ENCODE data around the gene ADGRA3.

ADGRA3 gene

DNA sequence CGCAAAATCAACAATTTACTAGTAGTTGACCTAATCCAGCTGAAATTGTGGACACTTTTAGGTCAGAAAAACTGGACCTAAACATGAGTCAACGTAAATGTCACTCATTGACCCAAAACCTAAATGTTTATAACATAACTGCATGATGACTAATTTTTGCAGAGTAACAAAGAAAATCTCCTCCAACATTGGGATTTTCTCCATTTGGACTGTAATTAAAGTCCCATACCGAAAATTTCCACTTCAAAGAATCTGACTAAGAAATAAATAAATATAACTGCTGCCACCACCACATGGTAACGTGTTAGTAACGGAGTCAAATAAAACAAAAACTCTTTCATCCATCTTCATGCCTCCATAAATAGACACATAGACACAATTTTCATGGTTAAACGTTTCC is 1.9 kb downstream of the ADGRA3 start:
- DNase-seq (ENCODE audit: low spot score) = peak; percentile 81
- FAIRE-seq = peak; percentile 91

DNA sequence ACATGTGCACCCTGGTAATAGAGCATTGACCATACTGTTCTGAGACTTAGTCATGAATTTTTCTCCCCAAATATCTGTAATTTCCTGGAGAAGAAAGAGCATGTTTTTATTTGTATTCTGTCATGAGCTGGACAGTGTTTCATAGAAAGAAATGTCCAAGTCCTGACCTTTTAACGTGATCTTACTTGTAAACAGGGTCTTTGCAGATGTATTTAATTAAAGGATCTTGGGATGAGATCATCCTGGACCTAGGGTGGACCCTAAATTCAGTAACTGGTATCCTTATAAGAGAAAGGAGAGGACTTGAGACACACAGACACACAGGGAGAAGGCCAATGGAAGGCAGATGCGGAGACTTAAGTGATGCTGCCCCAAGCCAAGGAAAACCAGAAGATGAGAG is 3.6 kb downstream of the ADGRA3 start:
- no peak for DNase-seq (ENCODE audit: low spot score)
- FAIRE-seq = no peak

DNA sequence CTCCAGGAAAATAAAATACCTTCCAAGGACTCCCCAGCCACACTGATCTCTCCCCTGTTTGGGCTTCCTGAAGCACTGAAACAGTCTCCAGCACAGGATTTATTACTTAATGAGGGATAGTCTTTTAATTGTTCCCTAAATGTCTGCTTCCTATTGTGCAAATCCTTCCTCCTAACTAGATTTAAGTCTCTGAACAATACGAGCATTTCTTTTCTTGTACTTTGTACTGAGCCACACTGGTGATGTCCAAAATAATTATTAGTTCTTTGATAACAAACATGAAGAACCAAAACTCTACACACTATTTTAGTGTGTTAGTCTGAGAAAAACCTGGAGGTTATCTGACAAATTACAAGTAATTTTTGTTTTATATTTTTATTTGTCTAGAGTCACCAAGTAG is 5.1 kb downstream of the ADGRA3 start:
- no peak for DNase-seq (ENCODE audit: low spot score)
- FAIRE-seq = no peak

DNA sequence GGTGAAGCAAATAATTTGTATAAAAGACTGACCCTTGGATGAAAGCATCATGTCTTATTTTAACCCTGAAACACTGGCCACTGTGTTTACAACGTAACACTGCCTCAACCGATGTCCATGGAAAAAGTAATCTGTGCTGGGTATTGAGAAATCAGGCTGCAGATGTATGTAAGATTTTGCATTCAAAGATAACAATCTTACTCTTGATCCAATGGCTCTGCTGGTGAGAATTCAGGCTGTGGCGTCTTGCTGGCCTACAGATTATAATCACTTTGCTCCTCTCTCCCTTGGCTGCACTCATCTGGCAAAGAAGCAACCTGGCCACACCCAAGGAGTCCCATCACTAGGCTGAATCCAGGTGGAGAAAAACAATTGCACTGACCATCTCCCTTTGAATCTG is 7.5 kb downstream of the ADGRA3 start:
- DNase-seq (ENCODE audit: low spot score) (no peak), FAIRE-seq (no peak)

DNA sequence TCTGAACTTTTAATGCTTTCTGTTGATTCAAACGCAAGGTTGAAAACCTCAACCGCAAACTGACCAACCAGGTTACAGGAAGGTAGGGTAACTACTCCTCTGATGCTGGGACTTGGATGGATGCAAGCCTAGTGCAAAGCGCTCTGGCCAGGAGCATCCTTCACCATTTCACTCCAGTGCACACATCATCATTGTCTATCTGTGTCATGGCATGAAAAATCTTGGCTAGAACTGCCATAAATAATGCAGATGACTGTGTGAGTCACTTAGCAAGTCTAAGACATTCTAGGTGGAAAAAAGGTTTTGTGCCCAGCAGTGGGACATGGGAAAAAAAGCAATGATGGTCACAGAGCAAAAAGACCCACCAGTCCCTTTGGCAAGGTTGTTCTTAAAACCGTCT is 10.9 kb downstream of the ADGRA3 start:
- FAIRE-seq (peak; percentile 59), DNase-seq (ENCODE audit: low spot score) (peak; percentile 48)

DNA sequence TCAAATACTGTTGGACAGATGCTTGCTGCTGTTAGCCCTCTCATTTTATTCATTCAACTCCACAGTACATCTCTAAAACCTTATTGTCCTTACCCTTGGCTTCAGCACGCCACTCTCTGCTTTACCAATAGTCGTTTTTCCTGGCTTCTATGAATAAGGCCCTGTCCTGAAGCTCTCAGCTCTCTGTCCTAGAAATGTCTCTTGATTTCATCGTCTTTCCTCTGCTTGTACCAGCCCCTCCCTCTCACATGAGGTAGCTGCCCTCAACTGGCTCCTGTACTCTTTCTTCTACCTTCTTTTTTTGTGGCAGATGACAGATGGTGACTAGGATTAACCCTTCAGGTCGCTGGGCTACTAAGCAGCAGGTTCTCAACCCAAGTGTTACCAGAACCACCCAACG is 11.4 kb downstream of the ADGRA3 start:
- FAIRE-seq (no peak), DNase-seq (ENCODE audit: low spot score) (no peak)

DNA sequence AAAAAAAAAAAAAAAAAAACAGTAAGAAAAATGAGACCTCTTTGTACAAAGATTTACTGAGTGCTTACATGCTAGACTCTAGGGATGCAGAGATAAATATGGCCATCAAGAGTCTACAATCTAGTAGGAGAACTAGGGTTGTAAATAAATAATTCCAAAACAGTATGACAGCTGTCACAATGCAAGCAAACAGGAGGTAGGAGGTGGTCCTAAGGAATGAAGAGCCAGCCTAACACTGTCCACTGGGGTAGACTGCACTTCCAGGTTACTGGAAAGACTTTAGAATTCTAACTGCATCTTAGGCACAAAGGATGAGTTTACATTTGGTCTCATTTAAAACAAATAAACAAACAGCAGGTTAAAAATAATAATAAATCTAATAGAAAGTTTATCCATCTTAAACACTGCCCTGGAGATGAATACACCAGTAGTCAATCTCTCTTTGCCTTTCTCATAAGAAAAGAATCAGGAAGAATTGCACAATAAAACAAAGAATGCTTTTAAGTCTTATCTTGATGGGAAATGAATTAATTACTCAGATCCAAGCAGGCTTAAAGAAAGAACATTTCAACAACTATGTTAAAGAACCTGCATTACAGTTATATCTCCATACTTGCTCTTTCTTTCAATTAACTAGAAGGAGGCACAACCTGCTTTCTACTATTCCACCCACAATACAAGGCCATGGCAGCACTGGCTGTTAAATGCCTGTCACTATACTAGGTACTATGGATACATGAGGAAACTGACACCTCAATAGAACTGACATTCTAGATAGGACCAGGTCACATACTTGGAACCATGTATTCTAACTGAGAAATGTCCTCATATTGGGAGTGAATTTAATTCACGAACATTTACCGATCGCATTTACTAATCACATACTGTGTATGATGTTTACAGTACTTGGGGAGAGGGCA is 12.7 kb downstream of the ADGRA3 start:
- DNase-seq (ENCODE audit: low spot score) = no peak
- FAIRE-seq = no peak

DNA sequence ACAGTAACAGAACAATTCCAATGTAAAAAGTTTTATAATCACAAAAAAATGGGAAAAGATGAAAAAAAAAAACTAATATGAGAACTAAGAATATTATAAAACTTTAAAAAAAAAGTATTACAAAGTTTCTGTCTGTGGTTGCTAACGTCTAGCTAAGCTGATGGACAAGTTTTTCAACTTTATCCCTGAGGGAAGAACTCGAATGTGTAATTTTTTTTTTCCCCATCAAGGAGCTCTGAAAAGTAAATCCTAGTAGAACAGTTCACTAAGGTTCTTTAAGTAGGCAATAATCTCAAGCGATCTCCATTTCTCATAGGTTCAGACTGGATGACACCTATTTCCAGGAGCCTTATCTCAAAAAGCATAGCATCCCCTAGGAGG is 14.2 kb downstream of the ADGRA3 start:
- FAIRE-seq (no peak), DNase-seq (ENCODE audit: low spot score) (no peak)

DNA sequence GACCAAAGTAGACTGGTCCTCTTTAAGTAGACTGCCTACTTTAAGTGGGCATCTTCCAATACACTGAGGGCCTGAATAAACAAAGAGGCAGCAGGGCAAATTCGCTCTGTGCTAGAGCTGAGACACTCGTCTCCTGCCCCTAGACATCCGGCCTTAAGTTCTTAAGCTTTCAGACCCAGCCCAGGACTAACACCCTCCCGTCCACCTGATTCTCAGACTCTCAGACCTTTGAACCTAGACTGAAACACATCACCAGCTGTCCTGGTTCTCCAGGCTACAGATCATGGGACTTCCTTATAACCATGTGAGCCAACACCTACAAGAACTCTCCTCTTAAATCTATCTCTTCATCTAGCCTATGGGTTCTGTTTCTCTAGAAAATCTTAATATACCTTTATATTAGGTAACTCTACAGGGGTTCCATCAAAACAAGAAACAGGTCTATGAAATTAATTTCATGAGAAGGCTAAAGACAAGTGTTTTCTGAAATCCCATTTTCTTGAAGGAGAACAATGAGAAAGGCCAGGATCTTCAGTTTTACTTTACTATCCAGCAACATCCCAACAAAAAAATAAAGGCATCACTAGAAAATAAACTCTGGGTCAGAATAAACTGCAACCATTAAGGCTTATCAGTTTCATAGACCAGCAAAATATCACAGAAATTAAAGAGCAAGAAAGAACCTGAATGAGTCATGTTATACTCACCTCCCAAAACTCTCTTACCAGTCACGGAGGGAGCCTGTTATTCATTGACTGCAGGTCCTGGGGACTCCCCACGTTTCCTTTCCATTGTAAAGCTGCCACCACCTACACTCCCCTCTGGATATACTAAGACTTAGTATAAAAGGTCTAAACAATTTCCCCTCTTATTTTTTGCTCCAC is 14.8 kb downstream of the ADGRA3 start:
- FAIRE-seq (peak; percentile 97), DNase-seq (ENCODE audit: low spot score) (peak; percentile 82)

DNA sequence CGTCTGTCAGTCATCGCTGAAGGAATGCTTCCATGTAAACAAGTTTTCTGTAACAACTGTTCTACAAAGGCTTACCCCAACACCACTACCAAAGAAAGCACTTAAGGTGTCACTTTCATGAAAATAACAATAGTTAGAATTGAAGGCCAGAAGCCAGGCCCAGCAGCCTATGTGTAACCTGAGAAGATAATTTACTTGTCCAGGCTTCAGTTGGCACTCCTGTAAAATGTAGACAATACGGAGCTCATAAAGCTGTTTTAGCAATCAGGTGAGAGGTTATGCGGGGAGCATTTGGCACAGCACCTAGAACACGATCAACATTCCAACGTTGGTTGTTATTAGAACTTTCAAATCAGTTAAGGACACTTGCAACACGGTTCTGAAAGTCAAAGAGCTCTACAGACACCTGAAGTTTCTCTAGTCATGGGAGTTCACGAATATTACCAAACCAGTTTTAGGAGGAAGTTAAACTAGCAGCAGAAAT is 15.7 kb downstream of the ADGRA3 start:
- DNase-seq (ENCODE audit: low spot score) = no peak

DNA sequence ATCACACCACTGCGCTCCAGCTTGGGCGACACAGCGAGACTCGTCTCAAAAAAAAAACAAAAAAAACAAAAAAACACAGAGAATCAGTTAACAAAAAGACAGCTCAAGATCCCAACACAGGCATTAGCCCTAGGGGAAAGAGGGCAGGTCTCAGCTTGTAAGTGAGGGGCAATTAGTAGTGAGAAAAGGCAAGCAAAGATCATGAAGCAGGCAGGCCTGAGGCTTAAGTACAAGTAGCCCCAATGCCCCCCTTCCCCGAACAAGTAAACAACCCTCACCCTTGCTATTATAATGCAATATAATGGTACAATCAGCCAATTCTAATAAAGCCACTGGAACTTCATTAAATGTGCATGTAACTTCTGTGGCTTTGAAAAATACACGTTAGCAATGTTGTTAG is 17.0 kb downstream of the ADGRA3 start:
- FAIRE-seq (no peak), DNase-seq (ENCODE audit: low spot score) (no peak)

More for the DNA sequence above, 15.7 kb downstream of the ADGRA3 start:
- FAIRE-seq = no peak

DNA sequence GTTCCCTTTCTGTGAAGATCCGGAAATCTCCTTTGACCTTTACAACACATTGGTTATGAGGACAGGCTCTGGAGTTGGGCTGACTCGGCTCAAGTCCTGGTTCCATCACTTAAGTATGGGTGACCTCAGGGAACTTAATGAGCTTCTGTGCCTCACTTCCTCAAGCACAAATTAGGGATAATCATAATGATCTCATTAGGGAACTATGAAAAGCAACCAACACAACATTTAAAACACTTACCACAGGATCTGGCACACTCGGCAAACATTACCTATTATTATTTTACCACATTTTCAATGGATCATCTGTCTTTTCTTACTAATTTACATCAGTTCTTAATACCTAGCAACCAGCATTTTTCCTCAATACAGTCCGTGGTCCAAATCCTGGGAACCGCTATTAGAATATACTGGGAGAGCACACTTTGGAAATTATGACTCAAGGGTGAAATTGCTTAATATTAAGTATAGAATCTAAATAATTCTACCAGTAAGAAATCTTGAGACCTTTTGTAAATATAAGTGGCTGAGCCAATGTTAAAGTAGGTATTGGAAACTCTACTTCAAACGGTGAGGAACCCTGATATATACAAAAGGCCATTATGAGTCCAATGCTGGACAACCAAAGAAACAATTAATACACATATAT is 19.6 kb downstream of the ADGRA3 start:
- no peak for FAIRE-seq
- DNase-seq (ENCODE audit: low spot score) = no peak

DNA sequence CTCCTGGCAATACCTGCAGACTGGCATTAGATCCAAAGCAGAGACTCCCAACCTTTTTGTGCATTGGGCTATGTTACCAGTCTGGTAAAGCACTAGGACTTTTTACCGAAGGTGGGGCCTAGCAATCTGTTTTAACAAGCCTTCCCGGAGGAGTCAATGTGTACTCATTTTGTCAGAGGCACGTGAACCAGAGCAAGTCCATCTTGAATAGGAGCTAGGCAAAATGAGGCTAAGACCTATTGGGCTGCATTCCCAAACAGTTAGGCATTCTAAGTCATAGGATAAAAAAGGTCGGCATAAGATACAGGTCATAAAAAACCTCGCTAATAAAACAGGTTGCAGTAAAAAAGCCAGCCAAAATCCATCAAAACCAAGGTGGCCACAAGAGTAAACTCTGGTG is 22.3 kb downstream of the ADGRA3 start:
- DNase-seq (ENCODE audit: low spot score) (no peak), FAIRE-seq (no peak)

DNA sequence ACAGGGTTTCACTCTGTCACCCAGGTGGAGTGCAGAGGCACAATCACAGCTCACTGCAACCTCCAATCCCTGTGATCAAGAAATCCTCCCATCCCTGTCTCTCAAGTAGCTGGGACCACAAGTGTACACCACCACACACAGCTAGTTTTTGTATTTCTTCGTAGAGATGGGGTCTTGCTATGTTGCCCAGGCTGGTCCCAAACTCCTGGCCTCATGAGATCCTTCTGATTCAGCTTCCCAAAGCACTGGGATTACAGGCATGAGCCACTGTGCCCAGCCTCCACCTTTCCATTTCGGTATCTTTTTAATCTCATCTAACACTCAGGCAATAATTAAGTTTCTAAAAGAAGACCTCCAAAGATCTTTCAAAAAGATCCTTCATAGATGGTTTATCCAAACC is 22.9 kb downstream of the ADGRA3 start:
- DNase-seq (ENCODE audit: low spot score) = no peak
- no peak for FAIRE-seq

DNA sequence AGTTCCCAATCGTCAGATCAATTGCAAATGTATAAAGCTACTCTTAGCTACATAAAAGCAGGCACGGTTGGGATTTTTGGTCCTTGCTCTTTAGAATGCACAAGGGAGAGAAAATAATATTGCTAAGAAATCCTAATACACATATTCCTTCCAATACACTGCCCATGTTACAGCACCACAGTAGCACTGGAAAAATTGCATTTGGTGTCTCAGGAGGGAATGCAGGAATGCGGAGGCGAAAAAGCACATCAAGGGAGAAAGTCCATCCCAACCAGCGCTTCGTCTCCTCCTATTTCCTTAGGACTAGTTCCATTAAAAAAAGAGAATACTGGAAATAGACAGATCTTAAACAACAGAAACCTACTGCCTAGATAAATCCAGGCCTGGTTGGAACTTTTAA is 23.9 kb downstream of the ADGRA3 start:
- FAIRE-seq (no peak), DNase-seq (ENCODE audit: low spot score) (no peak)

DNA sequence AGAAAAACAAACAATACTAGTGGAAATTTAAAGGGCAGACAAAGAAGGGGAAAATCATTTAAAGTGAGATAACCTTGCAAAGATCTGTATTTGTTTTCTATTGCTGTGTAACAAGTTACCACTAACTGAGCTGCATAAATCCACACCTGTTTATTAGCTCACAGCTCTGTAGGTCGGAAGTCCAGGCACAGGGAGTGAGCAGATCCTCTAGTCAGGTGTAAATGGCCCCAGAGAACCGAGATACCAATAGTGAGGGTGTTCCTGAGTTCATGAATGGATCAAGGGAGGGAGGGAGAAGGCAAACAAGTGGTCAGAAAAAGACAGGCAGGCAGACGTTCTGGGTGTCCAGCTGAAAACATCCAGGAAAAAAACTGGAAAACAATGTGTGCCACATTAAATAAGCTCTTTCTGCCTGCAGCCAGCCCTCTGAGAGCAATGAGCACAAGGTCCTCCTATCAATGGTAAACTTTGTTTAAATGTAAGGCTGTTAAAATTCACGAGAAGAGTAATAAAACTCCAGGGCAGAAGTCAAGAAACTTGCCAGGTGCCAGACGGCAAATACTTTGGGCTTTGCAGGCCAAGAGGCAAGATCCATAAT is 25.0 kb downstream of the ADGRA3 start:
- FAIRE-seq = no peak
- DNase-seq (ENCODE audit: low spot score) = no peak

DNA sequence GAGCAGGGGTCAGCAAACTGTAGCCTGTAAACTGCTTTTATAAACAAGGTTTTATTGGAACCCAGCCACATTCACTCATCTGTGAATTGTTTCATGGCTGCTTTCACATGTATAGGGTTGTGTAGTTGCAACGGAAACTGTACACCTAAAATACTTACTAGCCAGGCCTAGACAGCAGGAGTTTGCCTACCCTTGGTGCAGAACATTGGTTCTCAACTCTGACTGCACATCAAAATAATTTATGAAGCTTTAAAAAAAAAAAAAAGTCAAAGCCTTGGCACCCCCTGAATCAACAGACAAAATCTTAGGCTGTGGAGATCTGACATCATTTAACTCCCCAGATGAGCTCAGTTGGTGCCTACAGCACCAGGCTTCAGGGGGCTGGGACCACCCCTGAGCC is 27.8 kb downstream of the ADGRA3 start:
- FAIRE-seq (no peak), DNase-seq (ENCODE audit: low spot score) (no peak)

DNA sequence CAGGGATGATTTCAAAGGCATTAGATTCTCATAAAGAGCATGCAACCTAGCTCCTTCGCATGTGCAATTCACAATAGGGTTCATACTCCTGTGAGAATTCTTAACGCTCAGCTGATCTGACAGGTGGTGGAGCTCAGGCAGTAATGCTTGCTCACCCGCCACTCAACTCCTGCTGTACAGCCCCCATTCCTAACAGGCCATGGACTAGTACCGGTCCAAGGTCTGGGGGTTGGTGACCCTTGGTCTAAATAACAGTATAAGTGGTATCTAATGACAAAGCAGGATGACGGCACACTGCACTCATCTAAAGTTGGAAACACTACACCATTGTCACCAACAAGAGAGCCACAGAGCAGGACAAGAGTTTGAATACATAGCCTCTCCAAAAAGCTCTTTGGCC is 28.5 kb downstream of the ADGRA3 start:
- no peak for FAIRE-seq
- DNase-seq (ENCODE audit: low spot score) = no peak

DNA sequence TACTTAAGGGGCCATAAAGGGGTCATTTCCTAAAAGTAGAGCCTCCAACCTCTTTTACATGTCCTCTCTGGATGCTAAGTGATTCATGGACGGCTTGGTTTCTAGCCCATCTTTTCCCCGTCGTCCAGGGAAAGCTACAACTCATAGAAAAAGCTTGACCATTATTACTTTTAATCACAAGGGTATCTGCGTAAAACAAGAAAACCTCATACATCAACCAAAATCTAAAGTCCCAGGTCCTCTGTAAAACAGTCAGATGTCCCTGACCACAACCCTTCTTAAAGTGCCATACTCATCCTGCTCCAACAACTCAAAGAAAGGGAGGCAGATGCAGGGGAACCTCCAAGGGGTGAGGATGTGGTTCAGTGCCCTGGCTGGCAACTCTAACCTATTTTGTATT is 29.6 kb downstream of the ADGRA3 start:
- DNase-seq (ENCODE audit: low spot score) (no peak), FAIRE-seq (no peak)

DNA sequence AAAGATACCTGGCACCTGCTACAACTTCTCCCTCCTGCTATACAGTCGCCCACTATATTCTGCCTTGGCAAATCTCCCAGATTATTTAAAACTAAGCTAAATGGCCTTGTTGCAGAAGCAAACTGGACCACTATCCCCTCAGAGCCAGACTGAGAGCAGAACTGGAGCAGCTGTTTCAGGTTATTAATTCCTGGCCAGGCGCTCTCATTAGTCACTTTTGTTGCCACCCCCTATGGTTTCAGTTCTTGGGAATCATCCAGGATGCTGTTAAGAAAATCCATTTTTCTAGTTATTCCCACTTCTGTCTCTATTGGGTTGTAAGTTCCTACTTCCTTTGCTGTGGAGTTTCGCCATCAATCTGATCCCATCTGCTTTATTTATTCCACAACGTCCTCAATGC is 30.1 kb downstream of the ADGRA3 start:
- DNase-seq (ENCODE audit: low spot score) (peak; percentile 11), FAIRE-seq (peak; percentile 74)

DNA sequence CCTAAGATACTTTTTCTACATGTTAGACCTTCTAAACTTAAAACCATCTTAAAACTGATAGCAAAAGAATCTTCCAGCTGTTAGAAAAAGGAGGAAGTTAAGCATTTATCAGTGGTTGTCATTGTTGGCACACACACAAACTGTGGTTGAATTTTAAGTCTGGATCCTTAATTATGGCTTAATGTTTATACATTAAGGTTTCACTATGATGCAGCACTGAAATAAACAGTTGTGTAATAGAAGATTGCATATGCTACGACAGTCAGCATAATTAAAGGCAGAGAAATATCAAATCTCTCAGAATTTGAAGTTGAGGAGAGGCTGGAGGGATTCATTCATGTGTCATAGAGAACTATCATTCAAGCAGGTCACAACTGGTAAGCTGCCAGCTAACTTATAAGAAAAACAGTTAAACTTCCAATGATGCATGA is 32.3 kb downstream of the ADGRA3 start:
- DNase-seq (ENCODE audit: low spot score) = peak; percentile 58
- peak; percentile 86 for FAIRE-seq
